H1 (cell line): ENCODE results near the gene TRAPPC12.

Experiments
- BRCA1 ChIP-seq: IDR thresholded peaks from 2 replicates; pipeline ENCODE4 v1.6.1; 2012; ENCODE audit warnings: low read depth, low read length, improper control_type of control experiment
- CEBPB ChIP-seq: IDR thresholded peaks from 2 replicates; pipeline ENCODE4 v1.6.1; 2012; ENCODE audit warnings: low read depth, low read length
- CTCF ChIP-seq, 3 experiments: IDR thresholded peaks; 1 replicate in 2 of 3; 2 replicates in 1 of 3; pipeline versions ENCODE4 v1.5.1 to v1.6.1; 2011; ENCODE audit warnings: low read length in 3 of 3, mild to moderate bottlenecking in 3 of 3, inconsistent platforms in 2 of 3, low read depth in 1 of 3, moderate library complexity in 1 of 3; ENCODE audit not compliant: insufficient read depth in 1 of 3; ENCODE audit errors: control extremely low read depth in 1 of 3
- EZH2 ChIP-seq: fragments of 200-600 bp; sonication (generic); IDR thresholded peaks from 2 replicates; pipeline ENCODE4 v1.7.1; 2012; ENCODE audit warnings: low read depth, mild to moderate bottlenecking, moderate library complexity, low read length, inconsistent platforms; ENCODE audit not compliant: severe bottlenecking
- HDAC2 ChIP-seq, 2 experiments: fragments of 300-600 bp in 1 of 2; sonication (generic) in 1 of 2; IDR thresholded peaks; 2 replicates each; pipeline ENCODE4 v1.6.1; 2011 to 2012; ENCODE audit warnings: low read depth in 2 of 2, low read length in 2 of 2, mild to moderate bottlenecking in 2 of 2, moderate library complexity in 2 of 2, borderline replicate concordance in 1 of 2, inconsistent platforms in 1 of 2
- JUN ChIP-seq: IDR thresholded peaks from 2 replicates; pipeline ENCODE4 v1.6.1; 2011; ENCODE audit warnings: low read depth, mild to moderate bottlenecking, improper control_type of control experiment, low read length
- KDM1A ChIP-seq: fragments of 200-600, 300-600 bp; sonication (generic); IDR thresholded peaks from 2 replicates; pipeline ENCODE4 v1.7.1; 2016; ENCODE audit warnings: mild to moderate bottlenecking, low read length, borderline replicate concordance
- MAX ChIP-seq: IDR thresholded peaks from 2 replicates; pipeline ENCODE4 v1.6.1; 2012; ENCODE audit warnings: inconsistent platforms
- POLR2AphosphoS5 ChIP-seq: IDR thresholded peaks from 2 replicates; pipeline ENCODE4 v1.6.1; 2011; ENCODE audit warnings: low read depth, low read length
- ZNF274 ChIP-seq: IDR thresholded peaks from 2 replicates; pipeline ENCODE4 v1.7.0; 2012; ENCODE audit warnings: low read length, borderline replicate concordance; ENCODE audit errors: extremely low read depth

- no peak for TF ChIP-seq CTCF (IDR thresholded peaks at IDR 0.05; ENCODE audit: control extremely low read depth in 1 of 3, insufficient read depth in 1 of 3, low read depth in 1 of 3, low read length in 3 of 3)
- TF ChIP-seq JUN = no peak
- no peak for TF ChIP-seq ZNF274
- no peak for TF ChIP-seq BRCA1
- TF ChIP-seq KDM1A = no peak
- no peak for TF ChIP-seq HDAC2 (IDR thresholded peaks at IDR 0.05; ENCODE audit: borderline replicate concordance in 1 of 2, low read depth in 2 of 2, low read length in 2 of 2)
- no peak for TF ChIP-seq POLR2AphosphoS5
- no peak for TF ChIP-seq EZH2
- TF ChIP-seq MAX = no peak
- TF ChIP-seq CEBPB = no peak
These were observed 62.7 kb downstream of the TRAPPC12 start for GRCh38 chr2:3442185-3442584.
